ENCODE data around the gene MREG.
A peak's percentile ranks its signal among the peaks of the same experiment; 100 is the strongest.
"Not testable (repeated sequence)": the region's sequence is repeated elsewhere in the genome, so short reads cannot be mapped to it uniquely, and the experiment has no call there.

MREG gene

DNA sequence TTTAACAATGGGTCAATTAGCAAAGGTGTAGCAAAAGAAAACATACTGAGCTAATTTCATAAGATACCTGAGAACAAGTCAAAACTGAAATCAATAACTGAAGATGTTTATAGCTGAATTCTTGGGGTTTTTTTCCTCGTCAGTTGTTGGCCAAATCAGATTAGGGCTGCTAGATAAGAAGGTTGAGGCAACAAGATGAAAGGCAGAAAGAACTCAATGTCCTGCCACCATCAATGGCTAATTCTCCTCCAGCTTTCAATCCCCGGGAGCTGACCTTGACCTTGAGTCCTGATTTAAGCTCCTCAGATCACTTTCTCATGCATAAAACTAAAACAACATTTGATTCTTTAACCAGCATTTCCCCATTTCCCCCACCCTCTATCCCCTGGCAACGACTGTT, 61.8 kb downstream of the MREG start:
- no peak for DNase-seq

DNA sequence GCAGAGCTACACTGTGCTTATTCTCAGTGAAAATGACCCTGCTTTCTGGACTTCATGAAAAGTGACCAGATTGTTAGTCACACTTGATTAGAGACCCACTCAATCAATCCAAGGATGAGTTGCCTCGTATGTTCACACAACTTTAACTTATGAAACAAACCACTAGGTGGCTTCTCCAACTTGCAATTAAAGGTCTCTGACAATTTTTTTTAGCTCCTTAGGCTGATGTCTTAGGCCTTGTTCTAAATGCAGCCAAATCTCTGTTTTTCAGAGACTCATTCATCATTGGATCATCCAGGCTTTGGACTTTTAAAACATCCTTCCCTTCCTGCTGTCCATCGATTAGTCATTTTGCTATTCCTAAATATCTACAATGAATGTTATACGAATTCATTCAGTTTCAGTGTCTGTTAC, 63.4 kb downstream of the MREG start:
- DNase-seq: no peak

DNA sequence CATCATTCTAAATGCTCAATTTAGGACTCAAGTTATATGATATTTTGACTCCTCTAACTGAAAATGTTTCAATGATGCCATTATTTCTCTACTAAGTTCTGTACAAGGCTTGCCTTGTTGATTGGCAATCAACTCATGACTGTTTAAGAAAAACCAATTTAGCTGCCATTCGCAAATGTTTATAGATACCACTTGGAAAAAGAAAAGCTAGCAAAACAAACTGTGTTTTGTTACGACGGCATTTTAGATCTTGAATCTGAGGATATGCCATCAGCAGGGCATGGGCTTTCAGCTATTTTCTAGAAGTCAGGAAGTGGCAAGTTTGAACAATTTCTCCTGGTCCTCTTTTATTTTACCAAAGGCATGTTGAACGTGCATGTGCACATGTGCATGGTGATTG, 65.3 kb downstream of the MREG start:
- no peak for DNase-seq

DNA sequence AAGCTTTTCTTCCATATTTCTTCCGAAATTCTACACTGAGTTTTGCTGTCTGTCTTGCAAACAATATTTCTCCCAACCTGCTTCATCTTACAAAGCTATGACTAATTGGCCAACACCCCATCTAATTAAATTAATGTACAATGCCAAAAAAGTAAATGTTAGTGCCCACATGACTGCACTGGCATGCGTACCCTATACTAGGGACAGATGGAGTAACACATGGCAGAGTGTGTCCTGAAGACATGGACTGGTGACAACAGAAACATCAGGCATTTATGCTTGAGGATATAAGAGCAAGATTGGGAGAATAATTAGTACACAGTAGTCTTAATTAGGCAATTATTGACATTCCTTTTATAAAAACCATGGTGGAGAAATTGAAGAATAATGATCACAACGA, 66.8 kb downstream of the MREG start:
- DNase-seq: no peak

DNA sequence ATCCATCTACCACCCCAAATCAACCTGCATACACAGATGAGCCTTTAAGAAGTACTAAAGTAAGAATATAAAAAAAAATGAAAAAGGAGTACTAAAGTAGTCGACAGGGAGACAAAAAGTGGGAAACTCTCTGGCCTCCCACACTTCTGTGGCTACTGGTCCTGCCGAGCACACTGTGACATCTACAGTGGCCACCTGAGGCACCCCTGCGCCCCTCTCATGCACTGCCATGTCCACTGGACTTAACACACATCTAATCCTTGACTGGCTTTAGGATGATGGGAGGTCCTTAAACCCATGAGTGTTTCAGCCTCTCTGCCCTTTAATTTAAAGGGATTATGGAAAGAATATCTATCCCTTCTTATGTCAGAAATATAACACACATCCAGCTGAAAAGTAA, 71.2 kb downstream of the MREG start:
- no peak for DNase-seq

DNA sequence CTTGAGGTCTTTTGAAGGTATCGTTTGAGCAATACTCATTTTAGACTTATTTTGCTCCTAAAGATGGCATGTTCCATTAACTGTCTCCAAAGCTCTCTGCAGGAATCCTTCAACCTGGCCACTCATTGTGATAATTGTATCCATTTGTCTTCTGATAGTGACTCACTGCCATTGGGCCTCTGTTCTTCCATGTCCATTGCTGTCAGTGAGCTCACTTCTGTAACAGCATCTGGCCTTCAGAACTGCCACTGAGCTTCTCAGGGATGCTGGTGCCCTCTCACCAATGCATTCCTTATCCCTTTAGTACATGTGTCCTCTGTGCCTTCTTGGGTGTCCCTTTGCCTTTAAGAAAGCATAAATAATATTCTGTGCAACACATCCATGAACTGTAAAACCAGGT, 71.6 kb downstream of the MREG start:
- no peak for DNase-seq

DNA sequence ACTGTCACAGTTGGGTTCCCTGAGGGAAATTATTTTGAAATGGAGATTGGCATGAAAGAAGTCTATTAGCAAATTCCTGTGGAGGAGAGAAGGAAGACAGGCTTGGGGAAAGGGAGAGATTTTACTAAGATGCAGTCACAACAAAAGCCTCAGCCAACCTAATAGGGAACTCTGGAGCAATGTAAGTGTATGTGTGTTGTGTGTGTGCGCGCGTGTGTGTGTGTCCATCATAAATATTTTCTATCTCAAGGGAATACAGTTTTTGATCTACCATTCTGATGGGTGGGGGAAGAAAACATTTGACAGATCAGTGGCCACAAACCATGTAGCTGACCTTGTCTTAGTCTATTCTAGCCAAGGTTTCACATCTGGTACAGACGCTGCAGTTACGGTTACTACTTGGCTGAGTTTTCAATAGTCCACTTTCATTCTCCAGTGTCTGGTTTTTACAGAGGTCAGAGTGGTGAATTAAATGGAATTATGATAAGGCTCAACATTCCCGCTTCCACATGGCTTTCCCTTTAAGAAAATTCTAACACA, 72.6 kb downstream of the MREG start:
- no peak for DNase-seq

DNA sequence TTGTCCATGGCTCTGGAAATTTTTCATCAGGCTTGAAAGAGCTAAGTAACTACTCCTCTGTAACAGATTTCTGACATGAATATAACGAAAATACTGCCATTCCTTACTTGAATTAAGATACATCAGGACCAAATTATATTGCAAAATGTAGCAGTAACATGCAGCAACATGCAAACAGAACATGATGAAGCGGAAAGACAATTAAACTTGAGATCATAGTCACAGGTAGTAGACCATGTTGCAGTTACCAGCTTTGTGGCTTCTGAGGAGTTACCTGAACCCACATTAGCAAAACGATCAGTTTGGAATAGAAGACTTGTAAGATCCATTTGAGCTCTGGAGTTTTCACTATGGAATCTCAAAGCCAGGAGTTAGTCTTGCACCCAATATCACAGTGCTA, 76.2 kb downstream of the MREG start:
- DNase-seq: no peak

DNA sequence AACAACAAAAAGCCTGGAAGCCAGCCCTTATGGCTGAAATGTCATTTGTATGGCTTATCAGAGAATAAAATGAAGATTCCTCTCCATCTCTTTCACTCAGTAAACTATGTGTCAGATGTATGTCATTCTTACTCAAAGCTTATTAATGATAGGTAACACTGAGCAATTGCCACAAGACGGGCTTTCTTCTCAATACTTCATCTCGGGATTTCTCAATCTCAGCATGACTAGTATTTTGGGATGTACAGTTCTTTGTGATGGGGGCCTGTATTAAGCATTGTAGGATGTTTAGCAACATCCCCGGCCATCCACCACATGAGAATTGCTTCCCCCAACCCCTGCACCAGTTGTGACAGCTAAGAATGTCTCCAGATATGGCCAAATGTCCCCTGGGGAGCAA, 80.2 kb downstream of the MREG start:
- no peak for DNase-seq

DNA sequence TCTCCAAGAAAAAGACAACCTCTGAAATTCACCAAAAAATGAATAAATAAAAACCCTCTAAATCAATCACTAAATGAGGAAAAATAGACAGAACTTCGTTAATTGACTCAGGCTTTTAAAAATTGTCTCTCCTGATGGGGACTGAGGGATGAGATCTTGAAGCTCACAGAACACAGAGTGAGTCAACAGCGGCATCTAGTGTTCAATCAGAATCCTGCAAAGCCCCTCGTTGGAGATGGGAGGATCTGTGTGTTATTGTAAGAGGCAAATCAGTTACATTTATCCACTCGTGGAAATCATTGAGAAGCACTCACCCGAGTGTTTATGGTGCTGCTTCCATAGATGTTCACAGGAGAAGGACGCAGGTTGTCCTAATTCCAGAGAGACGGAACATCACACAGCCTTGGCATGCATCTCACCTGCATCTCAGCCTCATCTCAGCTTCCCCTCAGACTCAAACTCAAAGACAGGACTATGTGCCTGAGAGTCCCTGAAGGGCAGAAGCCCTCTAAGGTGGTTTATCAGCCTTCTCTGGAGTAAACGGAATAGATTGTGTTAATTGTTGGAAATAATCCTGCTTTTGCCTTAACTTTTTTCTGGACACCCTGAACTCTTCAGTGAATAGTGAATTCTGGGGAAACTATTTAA, 82.0 kb downstream of the MREG start:
- DNase-seq: peak; percentile 69

DNA sequence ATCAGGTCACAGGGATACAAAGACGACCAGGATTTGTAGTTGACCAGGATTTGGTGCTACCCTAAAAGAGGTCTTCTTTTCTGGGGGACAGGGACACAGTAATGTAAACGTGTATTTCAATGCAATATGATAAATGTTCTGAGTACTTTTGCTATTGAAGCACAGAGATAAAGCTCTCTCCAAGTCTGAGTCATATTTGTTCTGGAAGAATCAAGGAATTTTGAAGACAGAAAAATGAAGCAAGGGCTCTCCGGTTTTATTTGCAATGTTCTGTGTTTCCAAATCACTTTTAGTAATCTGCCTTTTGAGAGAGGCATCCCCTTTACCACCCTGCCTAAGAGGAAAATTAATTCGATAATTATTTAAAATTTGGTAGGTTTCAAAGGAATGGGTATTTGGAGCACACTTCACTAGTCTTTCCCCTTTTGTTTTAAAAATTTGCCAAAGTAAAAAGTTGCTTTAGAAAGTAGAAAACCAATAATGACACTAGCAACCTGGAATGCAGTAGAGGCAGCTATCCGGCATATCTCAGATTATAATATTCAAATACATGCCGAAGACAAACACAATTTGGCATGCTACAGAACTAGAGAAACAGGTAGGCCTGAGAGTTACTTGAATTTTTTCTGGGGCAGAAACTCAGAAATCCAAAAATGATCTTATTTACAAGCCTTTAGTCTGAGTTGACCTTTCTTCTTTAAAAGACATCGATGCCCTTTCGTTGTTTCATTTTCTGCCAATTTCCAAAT, 82.7 kb downstream of the MREG start:
- no peak for DNase-seq

DNA sequence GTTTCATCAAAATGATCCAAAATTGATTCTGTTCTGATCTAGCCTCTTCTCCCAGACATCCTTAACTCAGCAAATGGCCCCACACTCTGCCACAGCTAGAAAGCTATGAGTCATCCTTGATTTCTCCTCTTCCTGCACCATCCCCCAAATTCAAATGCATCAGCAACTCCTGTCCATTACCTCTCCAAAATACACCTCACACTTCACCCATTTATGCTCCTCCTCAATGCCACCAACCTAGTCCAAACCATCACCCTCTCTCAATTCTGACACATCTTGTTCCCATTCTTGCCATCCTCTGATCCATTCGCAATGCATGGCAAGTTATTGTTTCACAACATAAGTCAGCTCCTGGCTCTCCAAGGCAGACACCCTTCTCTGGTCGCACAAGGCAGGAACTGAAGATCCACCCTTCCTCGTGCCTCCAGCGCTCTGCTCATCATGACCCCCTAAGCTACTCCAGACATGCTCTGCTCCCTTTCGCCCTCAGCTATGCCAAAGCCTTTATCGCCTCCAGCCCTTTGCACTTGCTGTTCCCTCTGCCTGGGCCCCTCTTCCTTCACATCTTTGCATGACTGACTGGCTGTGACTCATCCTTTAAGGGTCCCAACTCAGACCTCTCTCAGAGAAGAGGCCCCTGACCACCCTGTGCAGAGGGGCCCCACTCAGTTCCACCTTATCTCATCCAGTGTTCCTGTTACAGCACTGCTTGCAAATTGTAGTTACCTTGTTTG, 83.6 kb downstream of the MREG start:
- DNase-seq: no peak

DNA sequence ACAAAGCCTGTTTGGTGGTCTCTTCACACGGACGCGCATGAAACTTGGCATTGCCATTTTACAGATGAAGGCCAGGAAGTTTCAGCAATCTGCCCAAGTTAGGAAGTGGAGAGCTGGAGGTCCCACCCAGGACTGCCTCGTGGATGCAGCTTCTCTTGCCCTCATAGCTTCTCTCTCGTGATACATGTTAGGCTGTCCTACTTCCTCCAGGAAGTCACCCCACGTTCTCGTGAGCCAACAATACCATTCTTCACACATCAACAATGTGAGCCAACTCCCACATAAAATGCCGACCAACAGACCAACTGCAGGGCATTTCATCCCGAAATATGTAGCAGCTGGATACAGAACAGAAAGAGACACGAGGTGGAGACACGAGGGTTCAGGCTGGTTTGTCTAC, 85.3 kb downstream of the MREG start:
- no peak for DNase-seq

DNA sequence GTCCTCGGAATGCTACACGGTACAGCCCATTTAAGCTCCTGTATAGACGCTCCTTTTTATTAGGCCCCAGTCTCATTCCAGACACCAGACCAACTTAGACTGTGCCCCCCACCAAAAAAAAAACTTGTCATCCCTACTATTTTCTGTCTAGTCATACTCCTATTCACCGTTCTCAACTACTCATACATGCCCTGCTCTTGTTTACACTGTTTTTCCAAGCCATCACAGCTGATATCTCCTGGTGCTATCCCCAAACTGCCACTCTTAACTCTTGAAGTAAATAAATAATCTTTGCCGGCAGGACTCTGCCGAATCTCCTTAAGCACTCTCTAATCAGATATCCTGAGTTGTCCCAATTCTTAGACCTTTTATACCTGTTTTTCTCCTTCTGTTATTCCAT, 86.4 kb downstream of the MREG start:
- not testable (repeated sequence) for DNase-seq

DNA sequence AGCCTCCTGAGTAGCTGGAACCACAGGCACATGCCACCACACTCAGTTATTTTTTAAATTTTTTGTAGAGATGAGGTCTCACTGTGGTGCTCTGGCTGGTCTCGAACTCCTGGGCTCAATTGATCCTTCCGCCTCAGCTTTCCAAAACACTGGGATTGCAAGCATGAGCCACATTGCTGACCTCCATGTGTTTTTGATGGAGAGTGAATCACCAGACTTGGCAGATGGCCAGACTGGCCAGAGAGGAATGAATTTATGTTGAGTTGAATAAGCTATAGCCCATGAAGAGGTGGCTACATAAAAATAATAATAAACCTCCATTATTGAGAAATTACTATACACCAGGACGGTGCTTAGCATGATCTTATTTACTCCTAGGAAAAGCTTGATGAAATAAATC, 91.5 kb downstream of the MREG start:
- DNase-seq: no peak

DNA sequence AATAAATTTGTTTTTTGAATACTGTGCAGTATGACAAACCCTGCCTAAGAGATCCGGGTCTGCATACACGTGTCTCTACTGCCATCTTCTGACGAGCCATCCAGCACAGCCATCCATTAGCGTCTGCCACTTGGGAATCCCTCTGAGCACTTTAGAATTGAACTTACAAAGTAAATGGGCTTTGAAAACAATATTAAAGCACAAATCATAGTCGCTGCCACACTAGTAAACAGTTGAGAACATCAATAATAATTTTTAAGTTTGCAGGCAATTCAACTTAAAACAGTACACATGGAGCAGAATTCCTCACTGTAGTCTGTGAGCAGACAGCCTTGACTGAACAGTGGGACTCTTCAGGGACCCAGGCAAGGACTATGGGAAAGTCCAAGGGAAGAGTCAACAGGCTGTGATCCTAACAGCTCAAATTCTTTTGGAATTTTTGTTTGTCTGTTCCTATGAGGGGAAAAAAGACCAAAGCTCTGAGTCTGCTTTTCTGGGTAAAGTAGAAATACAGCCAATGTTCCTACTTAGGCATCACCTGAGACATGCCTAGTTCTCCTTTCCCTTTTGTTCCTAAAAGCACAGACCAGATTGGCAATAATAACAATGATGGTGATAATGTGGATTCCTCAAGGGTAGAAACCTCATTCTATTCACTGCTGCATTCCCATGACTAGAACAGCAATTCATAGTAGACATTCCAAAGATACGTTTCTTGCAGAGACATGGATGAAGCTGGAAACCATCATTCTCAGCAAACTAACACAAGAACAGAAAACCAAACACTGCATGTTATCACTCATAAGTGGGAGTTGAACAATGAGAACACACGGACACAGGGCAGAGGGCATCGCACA, 92.9 kb downstream of the MREG start:
- peak; percentile 59 for DNase-seq

DNA sequence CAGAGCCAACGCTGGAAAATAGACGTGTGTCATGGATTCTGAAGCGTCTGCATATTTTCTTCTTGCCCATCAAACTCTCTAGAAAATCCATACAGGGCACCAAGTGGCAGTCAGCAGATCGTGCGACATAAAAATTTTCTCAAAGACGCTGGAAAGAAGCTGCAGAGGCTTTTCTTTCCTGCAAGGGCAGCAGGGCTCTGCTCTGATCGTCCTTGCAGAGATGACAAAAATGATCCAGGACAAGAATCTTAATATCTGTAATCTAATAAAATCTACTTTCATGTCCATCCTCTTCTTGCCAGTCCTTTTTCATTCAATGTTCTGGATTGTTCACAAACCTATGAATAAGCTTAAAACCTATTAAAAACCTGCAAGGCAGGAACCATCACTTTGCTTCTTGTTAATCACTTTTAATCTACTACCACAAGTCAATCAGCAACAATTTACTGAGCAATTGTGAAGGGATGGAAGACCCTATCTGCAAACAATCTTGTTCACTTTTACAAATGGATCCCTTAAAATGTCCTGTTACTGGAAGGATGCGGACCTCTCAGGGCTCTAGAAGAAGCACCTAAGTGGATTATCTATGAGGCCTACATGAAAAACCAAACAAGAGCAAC, 93.6 kb downstream of the MREG start:
- no peak for DNase-seq

DNA sequence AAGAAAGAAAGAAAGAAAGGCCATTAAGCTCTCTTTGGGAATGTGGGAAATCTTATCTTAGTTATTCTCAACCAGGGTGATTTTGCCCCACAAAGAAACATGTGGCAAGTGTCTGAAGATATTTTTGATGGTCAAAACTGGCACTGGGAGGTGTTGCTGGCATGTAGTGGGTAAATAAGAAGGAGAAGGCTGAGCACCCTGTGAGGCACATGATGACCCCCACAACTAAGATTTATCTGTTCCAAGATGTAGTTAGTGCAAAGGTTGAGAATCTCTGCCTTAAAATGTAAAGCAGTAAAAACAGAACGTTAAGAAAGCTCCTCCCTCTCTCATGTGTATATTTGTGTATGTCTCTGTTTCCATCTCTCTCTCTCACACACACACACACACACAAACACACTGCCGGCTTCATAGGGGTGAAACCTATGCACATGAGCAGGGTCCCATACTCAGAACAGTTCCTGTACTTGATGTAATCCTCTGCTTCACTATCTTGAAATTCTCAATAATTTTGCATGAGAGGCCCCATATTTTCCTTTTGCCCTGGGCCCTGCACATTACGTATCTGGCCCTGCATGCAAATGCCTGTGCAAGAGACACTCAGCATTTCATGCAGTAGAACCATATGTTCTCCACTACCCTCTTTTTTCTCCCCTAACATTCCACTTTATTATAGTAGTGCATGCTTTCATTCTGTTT, 94.3 kb downstream of the MREG start:
- DNase-seq: no peak

DNA sequence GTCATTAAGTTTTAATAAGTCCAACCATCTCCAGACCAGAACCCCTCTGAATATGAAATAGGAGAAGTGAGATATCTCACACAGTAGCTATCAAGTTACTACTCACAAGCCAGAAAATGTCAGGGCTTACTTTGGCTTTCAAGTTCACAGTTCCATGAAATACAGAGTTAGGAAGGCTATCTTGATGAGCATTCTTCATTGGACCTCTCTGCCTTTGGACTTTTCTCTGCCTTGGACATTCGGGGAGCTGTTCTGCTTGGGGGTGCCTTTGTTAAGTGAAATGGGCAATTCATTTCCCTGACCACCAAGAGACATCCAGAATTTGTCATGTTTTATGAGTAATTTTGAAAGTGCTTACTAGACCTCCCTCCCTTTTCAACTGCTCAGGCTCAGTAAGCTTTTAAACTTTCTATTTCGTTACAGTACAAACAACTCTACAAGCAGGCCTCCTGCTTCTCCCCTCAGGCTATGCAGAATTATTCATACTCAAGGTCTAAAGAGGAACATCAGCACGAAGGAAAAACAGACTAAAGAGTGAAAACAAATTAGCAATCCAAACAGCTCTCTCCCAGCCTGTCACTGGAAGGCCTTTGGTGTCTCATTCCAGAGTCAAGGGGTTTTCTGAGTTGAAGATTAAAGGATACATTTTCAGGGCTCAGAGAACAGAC, 95.3 kb downstream of the MREG start:
- DNase-seq: no peak

DNA sequence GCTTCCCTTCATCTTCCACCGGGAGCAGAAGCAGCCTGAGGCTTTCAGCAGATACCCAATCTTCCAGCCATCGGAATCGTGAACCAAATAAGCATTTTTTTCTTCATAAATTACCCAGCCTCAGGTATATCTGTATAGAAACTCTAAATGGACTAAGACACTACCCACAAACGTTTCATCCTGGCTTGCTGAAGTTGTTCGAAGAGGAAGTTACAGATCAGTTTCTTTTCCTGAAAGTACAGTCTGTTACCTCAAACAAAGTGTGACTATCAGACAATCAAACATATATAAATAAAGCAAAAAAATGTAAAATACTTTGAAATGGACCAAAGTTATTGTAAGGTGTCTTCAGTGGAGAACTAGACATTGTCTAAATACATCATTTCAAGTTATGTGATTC, 97.9 kb downstream of the MREG start:
- DNase-seq: no peak

DNA sequence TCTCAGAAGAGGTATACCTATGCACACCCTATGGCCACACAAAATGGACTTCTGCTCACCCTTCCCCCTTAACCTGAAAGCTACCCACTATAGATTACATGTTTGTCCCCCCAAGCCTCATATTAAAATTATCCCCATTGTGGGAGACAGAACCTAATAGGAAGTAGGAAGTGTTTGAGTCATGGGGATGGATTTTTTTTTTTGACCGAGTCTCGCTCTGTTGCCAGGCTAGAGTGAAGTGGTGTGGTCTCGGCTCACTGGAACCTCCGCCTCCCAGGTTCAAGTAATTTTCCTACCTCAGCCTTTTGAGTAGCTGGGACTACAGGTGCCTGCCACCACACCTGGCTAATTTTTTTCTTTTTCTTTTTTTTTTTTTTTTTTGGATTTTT, 98.6 kb downstream of the MREG start:
- no peak for DNase-seq

Measured in activated CD8-positive, alpha-beta memory T cell treated with anti-CD3 and anti-CD28 coated beads, Interleukin-2, amount 50 U/mL, for 48 hours (primary cell).